HepG2 (cell line): ENCODE data around the gene ZNF813. TPM values are rescaled to one million over a fixed set of nuclear protein-coding genes. Genes with fewer than 3 reads are reported as not detected.
A peak's percentile ranks its signal among the peaks of the same experiment; 100 is the strongest.

Experiments used
- ATAC-seq: fragments of 200-7000 bp; cut with Tn5 transposase; 3 replicates; pipeline ENCODE4 v1.9.1; 2020; ENCODE audit warnings: mild to moderate bottlenecking, moderate library complexity
- BruUV-seq: library from RNA; stranded (reverse); fragments of 400-500 nt; replicated peaks from 2 replicates; lab custom pipeline; 2021; lab: Mats Ljungman, UMichigan
- CTCF ChIA-PET: fragments of 300-600 bp; formaldehyde crosslinking; extraction: SDS; loops from one replicate; lab custom pipeline; 2021; ENCODE audit warnings: low total read pairs, inconsistent platforms, low intra/inter-chr PET ratio; lab: Yijun Ruan, JAX
- POLR2A ChIA-PET: fragments of 350-600 bp; sonication (Branson Sonifier 250); formaldehyde crosslinking; loops from one replicate; lab custom pipeline; 2020; ENCODE audit warnings: antibody characterized with exemption, inconsistent platforms; lab: Yijun Ruan, JAX
- DNase-seq: peaks from one replicate; pipeline ENCODE4 v3.0.0-alpha.2; 2015; ENCODE audit warnings: low spot score
- FAIRE-seq: peaks from 3 replicates; lab custom pipeline; 2011; peaks lifted over from hg19 to GRCh38; lab: Jason Lieb, UNC
- H2AFZ ChIP-seq: one replicate; pipeline ENCODE4 v1.6.1; 2011; ENCODE audit warnings: low read length, inconsistent platforms
- H3K27ac ChIP-seq: fragments of 300-600 bp; 3 replicates; pipeline ENCODE4 v1.8.0; 2011; ENCODE audit warnings: mixed run types, mild to moderate bottlenecking, mixed read lengths, low read length, inconsistent platforms; ENCODE audit not compliant: insufficient read depth; ENCODE audit errors: extremely low read length
- H3K27me3 ChIP-seq, 2 experiments: fragments of 200-600 bp in 1 of 2; 2 replicates in 1 of 2; 3 replicates in 1 of 2; pipeline versions ENCODE4 v1.6.0 to v1.8.0; 2011; ENCODE audit warnings: low read length in 2 of 2, mild to moderate bottlenecking in 2 of 2, moderate library complexity in 2 of 2, inconsistent platforms in 1 of 2; ENCODE audit not compliant: insufficient read depth in 2 of 2, control insufficient read depth in 1 of 2
- H3K36me3 ChIP-seq, 2 experiments: fragments of 200-600 bp in 1 of 2; replicated peaks in 1 of 2; 2 replicates in 1 of 2; 3 replicates in 1 of 2; pipeline versions ENCODE4 v1.5.1 to v1.8.0; 2011; ENCODE audit warnings: low read length in 2 of 2, inconsistent platforms in 1 of 2; ENCODE audit not compliant: insufficient read depth in 2 of 2, control insufficient read depth in 1 of 2
- H3K4me1 ChIP-seq: 2 replicates; pipeline ENCODE4 v1.5.1; 2012; ENCODE audit warnings: low read length, inconsistent platforms; ENCODE audit not compliant: insufficient read depth
- H3K4me2 ChIP-seq: 2 replicates; pipeline ENCODE4 v1.6.0; 2011; ENCODE audit warnings: low read depth, low read length, inconsistent platforms
- H3K4me3 ChIP-seq, 3 experiments: fragments of 200-600 bp in 1 of 3; sonication (generic), shearing (Covaris generic) in 1 of 3; replicated peaks in 1 of 3; 2 replicates each; pipeline ENCODE4 v1.5.1; 2011 to 2016; ENCODE audit warnings: low read length in 3 of 3, inconsistent platforms in 2 of 3, low read depth in 2 of 3, mild to moderate bottlenecking in 2 of 3, control low read depth in 1 of 3, mixed read lengths in 1 of 3; ENCODE audit not compliant: insufficient read depth in 1 of 3
- H3K79me2 ChIP-seq: one replicate; pipeline ENCODE4 v1.6.1; 2011; ENCODE audit warnings: low read length, inconsistent platforms; ENCODE audit not compliant: insufficient read depth
- H3K9ac ChIP-seq: 2 replicates; pipeline ENCODE4 v1.6.0; 2011; ENCODE audit warnings: mild to moderate bottlenecking, low read depth, low read length, inconsistent platforms; ENCODE audit not compliant: insufficient read depth
- H3K9me3 ChIP-seq: 2 replicates; pipeline ENCODE4 v1.5.1; 2012; ENCODE audit warnings: mild to moderate bottlenecking, low read length
- H4K20me1 ChIP-seq: 2 replicates; pipeline ENCODE4 v1.6.0; 2011; ENCODE audit warnings: inconsistent platforms, mild to moderate bottlenecking, low read length, moderate library complexity; ENCODE audit not compliant: insufficient read depth
- ARID3A ChIP-seq: IDR thresholded peaks from 2 replicates; pipeline ENCODE4 v1.6.1; 2012; ENCODE audit warnings: low read depth, low read length, improper control_type of control experiment
- ATF1 ChIP-seq: IDR thresholded peaks from 2 replicates; pipeline ENCODE4 v1.6.1; 2016; ENCODE audit warnings: mild to moderate bottlenecking, control low read depth
- ATF7-NPFF ChIP-seq: sonication (generic); formaldehyde crosslinking; IDR thresholded peaks from 2 replicates; pipeline ENCODE4 v1.8.1; 2023; ENCODE audit warnings: mild to moderate bottlenecking, low read depth, missing genetic modification reagents, moderate library complexity
- CERS6 ChIP-seq: sonication (generic); formaldehyde crosslinking; IDR thresholded peaks from 2 replicates; pipeline ENCODE4 v1.5.0; 2020; ENCODE audit warnings: missing genetic modification reagents
- HDAC1 ChIP-seq: sonication (generic); formaldehyde crosslinking; IDR thresholded peaks from 2 replicates; pipeline ENCODE4 v1.5.1; 2020; ENCODE audit warnings: mild to moderate bottlenecking, missing genetic modification reagents
- HNF1A ChIP-seq, 2 experiments: sonication (generic) in 1 of 2; formaldehyde crosslinking in 1 of 2; IDR thresholded peaks; 2 replicates each; pipeline versions ENCODE4 v1.4.0 to v1.6.1; 2016 to 2020; ENCODE audit warnings: borderline replicate concordance in 1 of 2, low read depth in 1 of 2, mild to moderate bottlenecking in 1 of 2, missing genetic modification reagents in 1 of 2
- ONECUT2 ChIP-seq: sonication (generic); formaldehyde crosslinking; IDR thresholded peaks from 2 replicates; pipeline ENCODE4 v1.4.0; 2020; ENCODE audit warnings: missing genetic modification reagents
- REL ChIP-seq: sonication (generic); formaldehyde crosslinking; conservative IDR thresholded peaks from 2 replicates; pipeline ENCODE4 v1.8.0; 2022; ENCODE audit warnings: mild to moderate bottlenecking, missing genetic modification reagents, moderate library complexity
- RFX5 ChIP-seq: IDR thresholded peaks from 2 replicates; pipeline ENCODE4 v1.6.1; 2011; ENCODE audit warnings: low read depth, low read length, improper control_type of control experiment
- SAP130 ChIP-seq: IDR thresholded peaks from 2 replicates; pipeline ENCODE4 v1.6.1; 2016; ENCODE audit warnings: low read depth
- SOX13 ChIP-seq, 3 experiments: fragments of 450-650 bp in 1 of 3; sonication (generic) in 1 of 3; formaldehyde crosslinking in 1 of 3; IDR thresholded peaks in 2 of 3; conservative IDR thresholded peaks in 1 of 3; 2 replicates each; pipeline versions ENCODE4 v1.5.0 to v1.6.1; 2016 to 2020; ENCODE audit warnings: antibody characterized with exemption in 1 of 3, mild to moderate bottlenecking in 1 of 3, missing compliant biosample characterization in 1 of 3, missing genetic modification reagents in 1 of 3, moderate library complexity in 1 of 3
- TCF7 ChIP-seq: sonication (generic); IDR thresholded peaks from 2 replicates; pipeline ENCODE4 v1.6.1; 2016; ENCODE audit warnings: antibody characterized with exemption, low read depth
- YEATS4 ChIP-seq: sonication (generic); formaldehyde crosslinking; IDR thresholded peaks from 2 replicates; pipeline ENCODE4 v1.4.0; 2020; ENCODE audit warnings: missing genetic modification reagents, borderline replicate concordance
- ZNF24 ChIP-seq: fragments of 450-650 bp; IDR thresholded peaks from 2 replicates; pipeline ENCODE4 v1.6.1; 2017; ENCODE audit warnings: antibody characterized with exemption, mild to moderate bottlenecking
- WGBS: methylation state at CpG from one replicate; pipeline ENCODE4 v1.1.6; 2017; ENCODE audit warnings: low lambda C conversion rate; 5-methylcytosine and 5-hydroxymethylcytosine counted together
- in situ Hi-C: cut with HindIII; loops from 2 replicates; pipeline ENCODE4 v1.10.0; 2017; ENCODE audit warnings: low pct_unique_long_range_greater_than_20kb; ENCODE audit not compliant: extremely low pct_ligation_motif_present
- intact Hi-C: fragments of 100-400 bp; cut with micrococcal nuclease; formaldehyde crosslinking; loops from one replicate; pipeline ENCODE4 v1.10.0; 2022; ENCODE audit not compliant: unreplicated experiment
- polyA plus RNA-seq, 8 experiments: library from polyadenylated mRNA; depleted of rRNA in 3 of 8; stranded (reverse) in 7 of 8; unstranded in 1 of 8; fragments of >200 nt; fragmentation: Illumina TruSeq in 4 of 8; extraction: Trizol in 4 of 8; gene quantifications; 2 replicates each; pipeline versions ENCODE4 v1.2.1 to v1.2.3, GENCODE V29; 2011 to 2016; ENCODE audit warnings: low read depth in 4 of 8, missing spikeins in 1 of 8, mixed read lengths in 1 of 8; ENCODE audit not compliant: insufficient read depth in 1 of 8
- total RNA-seq, 5 experiments: library from RNA; depleted of rRNA; stranded (reverse); fragments of >200 nt; fragmentation: Illumina TruSeq; extraction: Trizol; gene quantifications; 2 replicates each; pipeline ENCODE4 v1.2.3, GENCODE V29; 2016; ENCODE audit warnings: low read depth in 1 of 5

Gene ZNF813
- total and polyA plus RNA-seq, 2 of the 13 experiments (the other 11 are each of a cell fraction or from before 2014, with no cell fraction given), result 2.1 to 8.9 TPM

- no peak overlapping the region for H2AFZ ChIP-seq
- BruUV-seq, result no TSS peak
- POLR2A ChIA-PET, result interaction anchor here (0.9 to 1.3 kb wide), 2 partner anchors 11 to 23 kb away, joined by 3 to 5 read pairs; no protein-coding TSS in a partner anchor
- no peak overlapping the region for H3K4me3 ChIP-seq
- peak overlapping the region; percentile 57 for H3K9ac ChIP-seq
- no peaks in the 10 kb centered on the region for H3K79me2 ChIP-seq
- ATAC-seq, result peak; percentile 59
- H3K4me2 ChIP-seq, result no peak overlapping the region
- DNase-seq, result peak; percentile 52
- H3K27me3 ChIP-seq, result no peaks in the 10 kb centered on the region
- peak overlapping the region; percentile 89 for H3K27ac ChIP-seq
- peaks cover 65% of the 10 kb centered on the region for H3K4me1 ChIP-seq
- intact Hi-C loops, result no loop called here
- in situ Hi-C loops, result no loop called here
- no peaks in the 10 kb centered on the region for H4K20me1 ChIP-seq
- CTCF ChIA-PET, result no interaction called here
- 24% methylated on average over 4 of the region's 4 CpGs for WGBS
- no peak for FAIRE-seq
- no peaks in the 10 kb centered on the region for H3K9me3 ChIP-seq
- H3K36me3 ChIP-seq, result peaks cover 0 to 6% of the 10 kb centered on the region in 2 experiments; a peak in 1 of 5 replicates
- peak; percentile 86 for TF ChIP-seq ONECUT2 (CRISPR knock-in tag)
- peak; percentile 67; the same call in 1 of the 2 replicates for TF ChIP-seq ATF1 (CRISPR knock-in tag)
- peak; percentile 49; the same call in 1 of the 2 replicates for TF ChIP-seq HDAC1
- TF ChIP-seq TCF7, result peak; percentile 96
- peak; percentile 78 for TF ChIP-seq HNF1A (IDR thresholded peaks at IDR 0.05; ENCODE audit: low read depth)
- TF ChIP-seq HNF1A (CRISPR knock-in tag; IDR thresholded peaks at IDR 0.05; ENCODE audit: borderline replicate concordance), result no peak
- peak; percentile 45; the same call in 1 of the 2 replicates for TF ChIP-seq SAP130 (CRISPR knock-in tag)
- no peak for TF ChIP-seq YEATS4
- TF ChIP-seq ARID3A, result peak; percentile 68; the same call in 1 of the 2 replicates
- TF ChIP-seq CERS6 (CRISPR knock-in tag), result no peak
- TF ChIP-seq SOX13 (IDR thresholded peaks at IDR 0.05), result no peak
- TF ChIP-seq SOX13 (CRISPR knock-in tag; conservative IDR thresholded peaks at IDR 0.05 in 1 of 2, IDR thresholded peaks at IDR 0.05 in 1 of 2), result peak in 1 of 2 experiments; percentile 48; a peak in 1 of 4 replicates
- no peak for TF ChIP-seq ATF7-NPFF
- no peak for TF ChIP-seq ZNF24
- TF ChIP-seq REL (CRISPR knock-in tag), result no peak
- TF ChIP-seq RFX5, result no peak
These were observed 63.9 kb downstream of the ZNF813 start for GRCh38 chr19:53531457-53531856.
